GM12892 (cell line): ENCODE measurements around the gene RAB14.

ENCODE experiments used
- POLR2A ChIP-seq: IDR thresholded peaks from 2 replicates; pipeline ENCODE4 v1.6.1; 2011; ENCODE audit warnings: low read depth, low read length, control low read depth
- POLR2AphosphoS5 ChIP-seq: IDR thresholded peaks from 2 replicates; pipeline ENCODE4 v1.6.1; 2011; ENCODE audit warnings: low read depth, low read length, control low read depth

DNA sequence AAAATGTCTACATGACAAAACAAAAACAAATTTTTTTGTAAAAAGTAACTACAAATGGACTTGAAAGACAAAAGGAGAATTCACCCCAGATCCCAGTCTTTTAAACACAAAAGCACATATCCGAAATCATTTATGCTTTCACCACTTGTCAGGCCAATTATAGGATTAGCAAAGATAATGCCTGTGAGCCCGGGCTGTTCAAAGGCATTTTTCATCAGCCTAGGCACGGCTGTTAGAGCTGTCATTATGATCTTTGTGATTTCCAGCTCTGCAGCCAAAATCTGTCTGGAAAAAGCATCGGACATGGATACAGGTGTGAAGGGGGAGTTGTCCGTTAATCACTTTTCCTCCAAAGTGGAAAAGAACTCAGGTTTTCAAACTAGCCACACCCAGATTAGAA, 23.6 kb upstream of the RAB14 start:
- TF ChIP-seq POLR2A (no peak), POLR2AphosphoS5 (no peak)
